Measurements from ENCODE around the gene MMP28.
"Not testable (repeated sequence)": the region's sequence is repeated elsewhere in the genome, so short reads cannot be mapped to it uniquely, and the experiment has no call there.

The MMP28 gene

DNA sequence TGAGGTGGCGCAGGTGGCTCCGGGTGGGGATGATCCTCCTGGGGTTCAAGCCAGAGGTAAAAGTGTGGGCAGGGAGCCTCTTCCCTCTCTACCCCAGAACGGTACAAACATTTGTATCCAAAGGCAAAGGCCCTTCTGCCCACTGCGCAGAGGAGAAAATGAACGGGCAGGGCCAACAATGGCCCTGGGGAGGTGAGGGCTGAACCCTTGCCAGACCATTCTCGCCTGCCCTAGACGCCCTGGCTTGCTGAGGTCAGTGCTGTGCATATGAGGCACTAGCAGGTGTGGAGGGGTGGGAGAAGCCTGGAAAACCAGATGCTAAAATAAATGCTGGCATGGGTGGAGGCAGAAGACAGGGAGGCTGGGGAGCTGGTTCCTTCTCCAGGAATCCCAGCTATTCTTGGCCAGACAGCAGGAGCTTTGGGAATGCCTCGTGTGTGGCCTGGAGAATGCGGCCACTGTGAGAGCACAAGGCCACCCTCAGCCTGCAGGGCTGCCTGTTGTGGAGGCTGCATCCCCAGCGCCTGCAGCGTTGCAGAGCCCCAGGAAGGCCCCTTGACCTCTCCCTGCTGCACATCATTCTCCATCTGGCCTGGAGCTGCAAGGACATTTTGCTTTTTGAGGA is 30.2 kb downstream of the MMP28 start:
- DNase-seq = no peak

DNA sequence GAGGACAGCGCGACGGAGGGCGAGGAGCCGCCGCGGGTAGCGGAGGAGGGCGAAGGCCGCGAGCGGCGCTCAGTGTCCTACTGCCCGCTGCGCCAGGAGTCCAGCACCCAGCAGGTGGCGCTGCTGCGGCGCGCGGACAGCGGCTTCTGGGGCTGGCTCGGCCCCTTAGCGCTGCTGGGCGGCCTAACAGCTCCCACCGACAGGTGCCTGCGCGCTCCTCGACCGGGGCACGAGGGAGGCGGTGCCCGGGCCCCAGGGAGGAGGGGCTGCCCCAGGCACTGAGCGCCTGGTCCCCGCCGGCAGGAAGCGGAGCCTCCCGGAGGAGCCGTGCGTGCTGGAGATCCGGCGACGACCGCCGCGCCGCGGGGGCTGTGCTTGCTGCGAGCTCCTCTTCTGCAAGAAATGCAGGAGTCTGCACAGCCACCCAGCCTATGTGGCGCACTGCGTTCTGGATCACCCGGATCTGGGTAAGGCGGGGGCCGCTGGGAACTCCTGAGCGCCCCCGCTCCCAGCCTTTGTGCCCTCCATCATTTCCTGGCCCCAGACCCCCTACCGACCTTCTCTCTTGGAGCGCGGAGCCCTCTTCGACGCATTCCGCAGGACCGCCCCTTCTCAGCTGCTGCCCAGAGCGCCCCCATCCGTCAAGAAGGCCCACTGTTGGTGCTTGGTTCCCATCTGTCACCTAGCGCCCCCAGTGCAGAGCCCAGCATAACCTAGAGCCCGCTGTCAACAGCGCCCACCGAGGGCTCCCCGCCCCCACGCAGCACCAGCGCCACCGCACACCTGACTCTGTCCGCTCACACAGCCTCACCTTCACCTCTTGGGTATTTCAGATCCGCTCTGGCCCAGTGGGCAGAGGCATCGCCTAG is 31.1 kb downstream of the MMP28 start:
- DNase-seq = peak; percentile 44

DNA sequence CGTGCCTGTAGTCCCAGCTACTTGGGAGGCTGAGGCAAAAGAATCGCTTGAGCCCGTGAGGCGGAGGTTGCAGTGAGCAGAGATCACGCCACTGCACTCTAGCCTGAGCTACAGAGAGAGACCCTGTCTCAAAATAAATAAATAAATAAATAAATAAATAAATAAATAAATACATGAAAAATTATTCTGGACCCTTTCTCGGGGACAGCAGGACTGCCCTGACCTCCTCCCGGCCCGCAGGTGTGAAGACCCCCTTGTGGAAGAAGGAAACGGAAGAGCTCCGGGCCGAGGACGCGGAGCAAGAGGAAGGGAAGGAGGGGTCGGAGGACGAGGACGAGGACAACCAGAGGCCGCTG is 31.7 kb downstream of the MMP28 start:
- no peak for DNase-seq

DNA sequence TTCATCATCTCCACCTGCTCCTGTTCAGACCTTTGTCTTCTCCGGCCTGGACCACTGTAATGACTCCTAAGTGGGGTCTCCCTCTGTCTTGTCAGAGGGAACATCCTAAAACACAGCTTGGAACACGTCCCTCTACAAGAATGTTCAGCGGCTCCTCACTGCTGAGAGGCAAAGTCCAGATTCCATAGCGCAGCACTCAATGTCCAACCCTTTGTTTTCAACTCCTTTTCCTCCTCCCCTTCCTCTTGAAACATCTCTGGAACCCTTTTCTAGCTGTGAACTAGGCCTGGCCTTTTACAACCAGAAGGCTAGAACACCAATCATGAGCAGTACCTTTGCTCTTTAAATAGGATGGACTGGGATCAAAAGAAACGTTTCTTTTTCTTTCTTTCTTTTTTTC is 33.8 kb downstream of the MMP28 start:
- DNase-seq = no peak

DNA sequence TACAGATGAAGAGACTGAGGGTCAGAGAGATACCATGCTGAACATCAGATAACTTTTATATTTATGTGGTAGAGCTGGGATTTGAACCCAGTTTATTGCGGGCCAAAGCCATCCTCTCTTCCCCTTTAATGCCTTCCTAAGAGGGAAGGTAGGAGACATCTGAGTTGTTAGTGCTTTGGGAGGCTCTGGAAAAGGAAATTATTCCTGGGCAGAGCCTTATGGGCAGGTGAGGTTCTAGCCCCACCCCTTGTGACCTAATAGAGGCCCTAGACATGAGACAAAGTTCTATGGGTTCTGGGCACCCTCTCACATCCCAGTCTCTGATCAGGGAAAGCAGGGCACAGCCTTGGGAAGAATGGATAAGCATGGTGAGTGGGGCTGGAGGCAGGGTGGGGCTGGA is 34.9 kb downstream of the MMP28 start, which contains the start of gene C17orf50:
Gene C17orf50 (plus strand): TSS at position 301 of the 400 bp plus-strand sequence. CDS start 55 bp downstream, at position 356.
- DNase-seq = no peak

DNA sequence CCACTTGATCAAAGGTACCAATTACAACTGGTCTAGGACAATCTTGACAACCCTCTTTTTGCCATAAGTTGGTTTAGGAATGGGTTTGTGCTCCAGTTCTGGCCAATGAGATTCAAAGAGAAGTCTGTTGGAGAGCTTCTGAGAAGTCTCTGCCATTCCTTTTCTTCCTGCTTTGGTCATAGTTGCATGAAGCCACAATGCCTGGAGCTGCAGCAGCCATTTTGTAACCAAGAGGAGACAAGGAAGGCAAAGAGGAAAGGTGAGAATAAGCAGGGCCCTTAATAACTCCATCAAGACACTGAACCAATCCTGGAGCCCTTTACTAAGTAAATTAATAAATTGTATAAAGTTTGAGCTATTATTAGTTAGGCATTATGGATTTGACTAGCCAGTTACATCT is 38.2 kb downstream of the MMP28 start:
- DNase-seq = no peak

DNA sequence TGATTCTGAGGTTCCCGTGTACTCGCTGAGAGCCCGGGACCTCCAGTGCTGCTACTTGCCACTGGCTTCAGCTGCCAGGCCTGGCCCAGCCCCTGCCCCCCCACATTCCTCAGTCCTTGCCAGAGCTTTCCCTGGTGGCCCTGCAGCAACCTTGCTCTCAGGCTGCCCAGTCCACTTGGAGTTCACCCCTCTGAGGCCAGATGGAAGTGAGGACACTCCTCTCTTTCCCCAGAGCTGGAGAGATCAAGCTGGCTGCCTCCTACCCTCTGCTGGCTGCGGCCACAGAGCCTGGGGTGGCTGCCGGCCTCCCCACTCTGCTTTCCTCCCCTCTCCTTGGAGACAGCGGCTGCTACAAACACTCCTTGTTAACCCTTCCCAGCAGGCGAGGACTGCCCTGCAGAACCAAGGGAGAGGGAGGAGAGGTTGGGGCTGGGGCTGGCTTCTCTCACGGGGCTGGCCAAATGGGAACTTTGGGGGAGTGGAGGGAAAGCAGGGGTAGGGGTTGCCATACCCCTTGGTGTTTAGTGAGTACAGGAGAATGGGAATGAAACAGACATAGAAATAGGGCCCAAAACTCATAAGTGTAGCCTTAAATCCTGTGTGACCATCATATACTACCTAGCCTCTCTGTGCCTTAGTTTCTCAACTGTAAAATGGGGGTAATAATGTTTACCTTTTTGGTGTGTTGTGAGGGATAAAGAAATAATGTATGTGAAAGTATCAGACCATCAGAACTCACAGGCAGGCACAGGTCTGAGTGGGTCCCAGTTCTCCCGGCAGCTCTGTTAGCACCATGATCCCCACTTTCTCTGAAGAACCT is 42.3 kb downstream of the MMP28 start, which contains the start of gene GAS2L2:
Gene GAS2L2 (minus strand): TSS at position 295 of the 820 bp plus-strand sequence. CDS start 389 bp downstream, outside the sequence.
- no peak for DNase-seq

DNA sequence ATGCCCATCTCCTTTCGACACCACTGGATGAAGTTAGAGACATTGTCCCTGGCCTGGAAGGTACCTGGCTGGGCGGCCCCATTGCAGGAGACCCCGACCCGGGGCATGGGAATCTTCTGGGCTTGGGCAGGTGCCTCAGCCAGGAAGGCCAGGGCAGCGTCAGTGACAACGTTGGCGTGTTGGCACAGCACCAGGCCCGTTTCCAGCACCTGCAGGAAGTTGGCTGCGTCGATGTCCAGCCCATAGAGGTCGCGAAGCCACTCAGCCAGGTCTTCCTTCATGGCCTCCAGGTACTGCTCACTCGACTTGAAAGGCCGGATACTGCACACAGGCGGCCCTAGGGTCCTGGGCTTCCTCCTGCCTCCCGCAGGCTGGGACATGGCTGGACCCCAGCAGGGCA is 43.0 kb downstream of the MMP28 start:
- DNase-seq = no peak

DNA sequence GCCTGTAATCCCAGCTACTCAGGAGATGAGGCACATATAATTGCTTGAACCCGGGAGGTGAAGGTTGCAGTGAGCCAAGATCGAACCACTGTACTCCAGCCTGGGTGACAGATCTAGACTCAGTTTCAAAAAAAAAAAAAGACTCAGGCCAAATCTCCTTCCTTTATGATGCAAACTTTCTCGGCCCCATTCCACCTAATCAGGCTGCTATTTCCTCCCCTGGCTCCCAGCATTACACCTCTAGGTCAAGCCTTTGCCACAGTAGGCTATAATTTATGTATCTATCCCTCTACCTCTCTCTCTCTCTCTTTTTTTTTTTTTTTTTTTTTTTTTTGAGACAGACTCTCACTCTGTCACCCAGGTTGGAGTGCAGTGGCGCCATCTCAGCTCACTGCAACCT is 43.9 kb downstream of the MMP28 start:
- not testable (repeated sequence) for DNase-seq

DNA sequence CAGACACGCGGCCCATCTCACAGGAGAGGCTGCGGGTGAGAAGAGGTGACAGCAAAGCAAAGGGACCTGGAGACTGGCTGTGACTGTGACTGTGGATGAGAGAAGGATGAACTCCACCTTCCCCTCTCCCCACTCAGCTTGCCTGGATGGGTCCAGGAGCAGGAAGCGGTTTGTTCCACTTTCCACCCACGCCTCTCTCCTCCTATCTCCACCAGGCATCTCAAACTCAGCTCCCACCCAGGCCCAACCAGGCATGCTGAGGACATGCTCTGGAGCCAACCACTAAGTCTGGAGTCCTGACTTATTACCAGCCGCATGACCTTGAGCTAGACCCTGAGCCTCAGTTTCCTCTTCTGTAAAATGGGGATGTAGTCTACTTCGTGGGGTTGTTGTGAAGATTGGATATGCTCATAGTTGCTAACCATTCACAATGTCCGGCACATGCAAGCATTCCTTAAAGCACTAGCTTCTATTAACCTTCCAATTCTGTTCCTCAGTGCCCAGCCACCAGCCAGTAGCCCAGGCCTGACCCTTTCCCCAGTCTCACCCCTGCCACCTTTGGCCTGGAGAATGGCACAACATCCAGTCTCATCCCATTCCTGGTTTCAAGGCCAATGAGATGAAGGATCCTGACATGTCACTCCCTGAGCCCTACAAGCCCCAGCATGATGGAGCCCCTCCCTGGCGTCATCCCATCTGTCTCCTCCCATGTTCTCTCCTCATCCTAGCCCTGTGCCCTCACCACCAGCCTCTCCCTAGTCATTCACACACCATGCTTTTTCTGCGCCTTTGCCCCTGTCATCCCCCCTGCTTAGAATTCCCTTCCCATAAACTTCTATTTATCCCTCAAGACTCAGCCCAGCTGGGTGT is 44.7 kb downstream of the MMP28 start:
- DNase-seq = no peak

DNA sequence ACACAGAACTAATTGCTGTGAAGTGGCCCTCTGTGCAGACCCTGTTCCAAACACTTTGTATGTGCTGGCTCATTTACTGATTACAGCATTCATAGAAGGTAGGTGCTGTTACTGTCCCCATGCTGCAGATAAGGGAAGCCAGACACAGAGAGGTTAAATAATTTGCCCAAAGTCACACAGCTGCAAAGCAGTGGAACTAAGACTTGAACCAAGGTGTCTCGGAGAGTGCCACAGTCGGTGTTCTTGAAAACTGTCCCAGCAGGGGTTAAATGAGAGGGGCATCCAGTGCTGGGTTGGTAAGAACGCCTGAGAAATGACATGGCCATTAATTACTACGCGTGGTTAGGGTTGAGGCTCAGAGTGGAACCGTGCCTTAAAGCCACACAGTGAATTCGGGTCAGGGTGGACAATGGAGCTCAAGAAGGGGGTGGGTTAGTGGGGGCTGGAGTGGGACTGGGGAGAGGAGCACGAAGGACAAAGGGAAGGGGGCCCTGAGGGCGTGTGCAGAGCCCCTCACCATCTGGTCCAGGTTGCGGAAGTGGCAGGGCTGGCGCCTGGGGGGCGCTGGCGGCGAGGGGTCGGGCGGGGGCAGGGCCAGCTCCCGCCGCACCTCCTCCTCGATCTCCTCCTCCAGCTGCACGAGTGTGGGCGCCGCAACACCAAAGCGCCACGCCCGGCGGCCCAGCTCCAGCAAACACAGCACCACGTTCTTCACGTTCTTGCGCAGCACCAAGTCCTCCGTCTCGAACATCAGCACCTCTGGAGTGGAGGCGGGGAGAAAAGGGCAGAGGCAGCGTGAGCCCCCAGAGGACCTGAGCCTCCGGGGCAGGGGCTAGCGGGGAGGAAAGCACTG is 45.7 kb downstream of the MMP28 start:
- no peak for DNase-seq

DNA sequence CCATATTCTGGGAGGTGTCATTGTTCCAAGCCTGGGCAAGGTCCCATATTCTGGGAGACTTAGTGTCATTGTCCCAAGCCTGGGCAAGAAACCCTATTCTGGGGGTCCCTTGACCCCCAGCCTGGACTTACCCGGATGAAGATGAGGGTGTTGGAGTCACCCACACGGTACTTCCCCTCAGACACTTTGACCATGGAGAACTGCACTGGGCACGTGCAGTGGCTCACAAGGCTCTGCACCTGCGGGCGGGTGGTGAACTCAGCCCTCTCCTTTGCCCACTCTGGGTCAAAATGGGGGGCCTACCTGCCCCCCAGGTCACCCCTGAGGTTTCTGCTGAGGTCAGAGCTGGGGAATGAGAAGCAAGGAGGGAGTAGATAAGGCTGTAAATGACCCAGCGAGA is 46.5 kb downstream of the MMP28 start:
- no peak for DNase-seq

DNA sequence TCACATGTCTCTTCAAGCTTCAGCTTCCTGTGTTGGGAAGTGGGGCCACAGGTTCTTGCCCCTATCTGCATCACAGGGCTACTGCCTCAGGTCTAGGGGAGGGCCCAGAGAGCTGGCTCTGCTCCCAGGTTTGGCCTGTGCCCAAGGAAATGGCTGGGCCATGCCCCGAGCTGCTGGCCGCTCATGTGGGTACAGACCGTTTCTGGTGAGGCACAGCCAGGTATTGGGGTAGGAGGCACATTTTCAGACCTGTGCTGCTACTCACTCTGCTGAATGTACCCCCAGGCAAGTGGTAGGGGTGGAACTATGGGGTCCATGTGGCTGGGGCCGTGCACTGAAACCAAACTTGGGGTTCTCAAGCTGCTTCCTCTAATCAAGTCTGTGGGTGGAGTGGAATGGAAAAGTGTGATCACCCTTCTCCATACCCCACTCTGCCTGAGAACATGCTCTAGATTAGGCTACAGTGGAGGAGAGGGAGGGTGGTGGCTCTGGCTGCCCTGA is 47.0 kb downstream of the MMP28 start:
- no peak for DNase-seq

DNA sequence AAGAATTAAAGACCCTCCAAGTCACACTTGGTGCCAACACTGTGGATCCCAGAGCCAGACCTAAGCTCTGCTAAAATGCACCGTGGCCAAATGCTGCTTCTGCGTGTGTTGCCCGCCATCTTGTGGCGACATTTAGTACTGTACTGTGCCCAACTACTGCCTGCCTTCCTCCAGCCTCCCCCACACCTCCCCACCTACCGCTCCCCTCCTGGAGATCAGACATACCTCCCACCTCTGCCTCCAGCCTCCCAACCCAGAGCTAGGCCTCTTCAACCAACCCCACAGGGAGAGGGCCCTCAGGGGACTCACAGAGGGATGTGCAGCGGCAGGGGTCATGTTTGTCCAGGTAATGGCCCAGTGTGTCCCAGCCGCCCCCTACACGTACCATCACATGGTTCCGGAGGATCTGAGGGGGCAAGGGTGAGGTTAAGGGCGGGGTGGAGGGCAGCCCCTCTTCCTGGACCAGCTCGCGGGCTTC is 47.9 kb downstream of the MMP28 start:
- DNase-seq = peak; percentile 14

DNA sequence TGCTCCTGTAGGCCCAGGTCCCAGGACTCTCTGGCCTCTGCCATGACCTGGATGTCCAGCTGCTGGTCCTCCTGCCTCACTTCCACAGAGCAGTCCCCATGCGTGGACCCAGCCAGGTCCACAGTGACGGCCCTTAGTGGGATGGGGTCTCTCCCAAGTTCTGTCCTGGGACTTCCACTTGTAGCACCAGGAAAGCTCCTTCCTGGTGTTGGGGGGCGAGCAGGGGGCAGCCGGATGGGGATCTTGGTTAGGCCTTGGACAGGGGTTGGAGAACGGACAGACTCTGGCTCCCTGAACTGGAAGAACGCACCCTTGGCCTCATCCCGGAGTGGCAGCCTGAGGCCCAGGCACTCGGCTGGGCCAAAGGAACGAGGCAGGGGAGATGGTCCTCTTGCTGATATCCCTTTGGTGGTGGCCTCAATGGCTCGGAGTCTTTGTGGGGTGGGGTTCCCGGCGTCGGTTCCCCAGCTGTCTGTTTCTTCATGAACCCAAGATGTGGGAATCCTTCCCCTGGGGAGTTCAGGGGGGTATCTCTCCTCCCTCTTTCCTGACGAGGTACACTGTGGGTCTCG is 49.6 kb downstream of the MMP28 start:
- no peak for DNase-seq

DNA sequence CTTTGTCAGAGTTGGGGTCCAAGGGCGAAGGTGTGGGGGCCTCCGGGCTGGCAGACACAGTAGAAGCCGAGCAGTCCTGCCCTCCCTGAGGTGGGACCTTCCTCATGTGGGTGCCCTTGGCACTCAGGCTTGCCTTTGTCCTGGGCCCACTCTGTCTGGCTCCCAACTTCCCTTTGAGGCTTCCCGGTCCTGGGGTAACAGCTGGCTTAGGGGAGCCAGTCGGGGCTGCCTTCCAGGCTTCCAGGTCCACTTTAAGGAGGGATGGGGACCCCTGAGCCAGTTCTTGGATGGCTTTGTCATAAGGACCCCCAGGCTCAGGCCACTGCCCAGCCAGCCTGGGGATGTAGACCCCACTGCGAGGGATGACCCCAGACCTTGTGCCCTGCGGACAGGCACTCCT is 50.2 kb downstream of the MMP28 start:
- no peak for DNase-seq

DNA sequence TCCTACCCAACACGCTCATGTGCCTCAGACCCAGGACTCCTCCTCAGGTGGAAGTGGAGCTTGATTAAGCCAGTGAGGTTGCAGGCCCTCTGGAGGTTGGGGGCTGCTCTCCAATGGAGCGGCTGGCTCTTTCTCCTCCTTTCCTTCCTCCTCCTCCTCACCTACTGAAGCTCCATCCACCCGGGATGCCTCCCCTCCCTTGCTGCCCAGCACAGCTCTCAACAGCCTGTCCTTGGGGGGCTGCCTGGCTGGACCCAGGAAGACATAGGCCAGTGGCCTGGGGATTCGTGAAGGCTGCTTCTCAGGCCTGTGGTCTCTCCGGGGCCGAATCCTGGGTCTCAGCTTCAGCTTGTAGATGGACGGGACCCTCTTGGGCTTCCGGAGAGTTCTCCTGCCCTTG is 50.6 kb downstream of the MMP28 start:
- DNase-seq = no peak

DNA sequence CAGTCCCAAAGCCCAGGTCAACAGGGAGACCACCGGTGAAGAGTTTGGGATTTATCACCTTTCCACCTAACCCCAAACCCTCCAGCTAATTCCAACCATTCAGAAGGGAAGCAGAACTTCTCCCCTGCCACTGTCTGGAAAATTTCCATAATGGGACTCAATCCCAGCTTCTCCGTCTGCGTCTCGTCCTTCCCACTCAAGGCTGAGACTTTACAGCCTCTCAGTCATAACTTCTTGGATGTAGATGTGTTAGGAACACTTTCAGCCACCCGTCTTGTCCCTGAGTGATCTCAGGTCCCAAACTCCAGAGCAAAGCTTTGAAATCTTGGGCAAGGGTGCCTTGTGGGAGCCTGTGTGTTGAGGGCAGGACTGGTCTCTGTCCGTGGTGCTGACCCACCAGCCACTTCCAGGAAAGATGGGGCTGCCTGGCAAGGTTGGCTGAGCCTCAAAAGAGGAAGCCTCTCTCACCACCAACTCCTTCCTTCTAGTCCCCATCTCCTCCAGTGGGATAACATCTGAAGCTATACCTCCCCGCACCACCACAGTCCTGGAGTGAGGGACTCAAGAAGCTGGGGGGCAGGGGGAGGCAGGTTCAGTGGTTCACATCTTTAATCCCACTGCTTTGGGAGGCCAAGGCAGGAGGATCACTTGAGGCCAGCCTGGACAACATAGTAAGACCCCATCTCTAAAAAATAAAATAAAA is 51.7 kb downstream of the MMP28 start:
- no peak for DNase-seq

DNA sequence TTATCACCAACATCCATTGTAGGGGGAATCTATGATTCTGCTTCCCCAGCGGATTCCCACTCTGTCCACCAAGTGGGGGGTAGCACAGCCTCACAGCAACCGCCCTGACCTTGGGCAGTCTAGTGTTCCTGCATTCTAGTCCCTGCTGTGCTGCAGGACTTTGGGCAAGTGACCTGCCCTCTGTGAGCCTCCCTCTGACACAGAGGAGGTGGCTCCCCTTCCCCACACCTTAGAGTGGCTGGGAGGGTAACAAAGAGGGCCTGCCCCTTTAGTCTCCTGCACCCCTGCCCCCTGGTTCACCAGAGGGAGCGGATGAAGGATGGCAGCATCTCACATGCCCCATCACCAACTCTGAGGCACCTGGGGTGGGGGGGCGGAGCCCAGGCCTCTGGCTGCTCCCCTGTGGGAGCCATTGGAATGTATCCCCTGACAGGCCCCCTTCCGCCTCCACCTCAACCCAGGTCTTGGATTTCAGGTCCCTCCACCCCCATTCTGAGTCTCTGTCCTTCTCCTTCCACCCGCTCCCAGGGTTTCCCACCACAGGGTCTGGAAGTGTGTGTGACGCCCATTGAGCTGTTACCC is 52.5 kb downstream of the MMP28 start:
- no peak for DNase-seq

DNA sequence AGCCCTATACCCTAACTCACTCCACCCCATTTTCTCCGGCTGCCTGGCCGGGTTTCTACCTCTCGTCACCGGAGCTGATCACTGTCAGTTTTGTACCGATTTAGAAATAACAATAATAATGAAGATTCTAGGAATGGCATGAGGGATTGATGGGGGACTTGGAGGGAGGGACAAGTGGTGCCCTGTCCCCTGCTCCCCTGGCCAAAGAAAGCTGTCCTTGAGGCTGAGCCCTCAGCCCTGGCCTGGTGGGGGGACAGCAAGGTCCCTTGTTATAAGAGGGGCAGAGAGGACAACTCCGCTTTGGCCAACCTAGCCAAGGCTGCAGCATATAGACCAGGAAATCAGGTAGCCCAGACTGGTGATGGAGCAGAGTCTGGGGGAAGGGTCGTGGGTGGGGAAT is 52.9 kb downstream of the MMP28 start:
- DNase-seq = no peak
